Fibroblast of mammary gland (primary cell): ENCODE results near the gene EDEM2.
A peak's percentile ranks its signal among the peaks of the same experiment; 100 is the strongest.
"Not testable (repeated sequence)": the region's sequence is repeated elsewhere in the genome, so short reads cannot be mapped to it uniquely, and the experiment has no call there.

Source experiments
- DNase-seq: peaks from one replicate; pipeline ENCODE4 v3.0.0-alpha.2; 2010; ENCODE audit warnings: low read depth
- H3K4me3 ChIP-seq: 2 replicates; pipeline ENCODE4 v1.5.1; 2011; ENCODE audit warnings: low read depth, mild to moderate bottlenecking, low read length, moderate library complexity; ENCODE audit not compliant: control insufficient read depth
- CTCF ChIP-seq: conservative IDR thresholded peaks from 2 replicates; pipeline ENCODE4 v1.5.1; 2011; ENCODE audit warnings: low read depth, low read length, inconsistent platforms; ENCODE audit not compliant: control insufficient read depth, insufficient read depth

EDEM2 gene

GRCh38 chr20:35146920-35147574, at the start of gene EDEM2:
EDEM2 (minus strand) TSS chr20:35147336; CDS start chr20:35147258, 78 bp downstream.
- H3K4me3 ChIP-seq: peak within 1 kb of the TSS; percentile 96
- TF ChIP-seq CTCF: no peak
- peak; percentile 95 for DNase-seq

- TF ChIP-seq CTCF: no peak
- H3K4me3 ChIP-seq: no peak overlapping the region
- no peak for DNase-seq
These were observed 49.2 kb upstream of the EDEM2 start for GRCh38 chr20:35196313-35196712.

- not testable (repeated sequence) for DNase-seq, H3K4me3 ChIP-seq
These were observed 46.1 kb upstream of the EDEM2 start for GRCh38 chr20:35193031-35193791.

GRCh38 chr20:35192118-35192872, 45.2 kb upstream of the EDEM2 start:
- TF ChIP-seq CTCF: no peak
- DNase-seq: no peak
- H3K4me3 ChIP-seq: no peak overlapping the region

GRCh38 chr20:35191419-35192117, 44.4 kb upstream of the EDEM2 start:
- TF ChIP-seq CTCF: no peak
- no peak overlapping the region for H3K4me3 ChIP-seq
- DNase-seq: no peak

- no peak for DNase-seq
- H3K4me3 ChIP-seq: no peak overlapping the region
- no peak for TF ChIP-seq CTCF
These were observed 43.4 kb upstream of the EDEM2 start for GRCh38 chr20:35190556-35190955.

- H3K4me3 ChIP-seq, DNase-seq: not testable (repeated sequence)
These were observed 42.1 kb upstream of the EDEM2 start for GRCh38 chr20:35189223-35189622.
